ENCODE results near the gene RNU4-1. TPM values are rescaled to one million over a fixed set of nuclear protein-coding genes. Genes with fewer than 3 reads are reported as not detected.
"Not testable (repeated sequence)": the region's sequence is repeated elsewhere in the genome, so short reads cannot be mapped to it uniquely, and the experiment has no call there.

The RNU4-1 gene
- total RNA-seq (2022), result 2,759 and 3,670 TPM in 2 replicates
- percentile 65 among the genes with signal in this experiment for Bru-seq, nascent RNA
- percentile 42 among the genes with signal in this experiment for BruChase-seq, experiment 1, labeled RNA remaining after a 6-hour chase
- percentile 40 among the genes with signal in this experiment for BruChase-seq, experiment 2, labeled RNA remaining after a 2-hour chase
- long read RNA-seq, result 0 reads

- H3K4me3 Mint-ChIP-seq (ENCODE audit: low read depth, unreplicated experiment), result no peak within 1 kb of the TSS
- no peaks in the 10 kb centered on the region for H3K9me3 Mint-ChIP-seq (ENCODE audit: low read depth, unreplicated experiment)
- intact Hi-C loops (cut with micrococcal nuclease; ENCODE audit: unreplicated experiment), result loop anchor here (5.0 kb wide), 1 partner anchor 176 kb away; the partner anchor contains the start of gene RAB35
- no peak within 1 kb of the TSS for H3K27ac Mint-ChIP-seq (ENCODE audit: unreplicated experiment)
- CTCF ChIA-PET, result interaction anchor here (0.5 to 2.8 kb wide), 12 partner anchors 9 to 687 kb away, joined by 3 to 53 read pairs (median 5); partner anchors contain the start of gene SIRT4
- no peaks in the 10 kb centered on the region for H3K27me3 Mint-ChIP-seq (ENCODE audit: unreplicated experiment)
- peaks cover 15% of the 10 kb centered on the region for H3K4me1 Mint-ChIP-seq (ENCODE audit: low read depth, unreplicated experiment)
- peak; percentile 81 for DNase-seq
- TF ChIP-seq, protein P1, sequence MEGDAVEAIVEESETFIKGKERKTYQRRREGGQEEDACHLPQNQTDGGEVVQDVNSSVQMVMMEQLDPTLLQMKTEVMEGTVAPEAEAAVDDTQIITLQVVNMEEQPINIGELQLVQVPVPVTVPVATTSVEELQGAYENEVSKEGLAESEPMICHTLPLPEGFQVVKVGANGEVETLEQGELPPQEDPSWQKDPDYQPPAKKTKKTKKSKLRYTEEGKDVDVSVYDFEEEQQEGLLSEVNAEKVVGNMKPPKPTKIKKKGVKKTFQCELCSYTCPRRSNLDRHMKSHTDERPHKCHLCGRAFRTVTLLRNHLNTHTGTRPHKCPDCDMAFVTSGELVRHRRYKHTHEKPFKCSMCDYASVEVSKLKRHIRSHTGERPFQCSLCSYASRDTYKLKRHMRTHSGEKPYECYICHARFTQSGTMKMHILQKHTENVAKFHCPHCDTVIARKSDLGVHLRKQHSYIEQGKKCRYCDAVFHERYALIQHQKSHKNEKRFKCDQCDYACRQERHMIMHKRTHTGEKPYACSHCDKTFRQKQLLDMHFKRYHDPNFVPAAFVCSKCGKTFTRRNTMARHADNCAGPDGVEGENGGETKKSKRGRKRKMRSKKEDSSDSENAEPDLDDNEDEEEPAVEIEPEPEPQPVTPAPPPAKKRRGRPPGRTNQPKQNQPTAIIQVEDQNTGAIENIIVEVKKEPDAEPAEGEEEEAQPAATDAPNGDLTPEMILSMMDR (IDR thresholded peaks at IDR 0.05; ENCODE audit: unreplicated experiment), result no peak
- H3K36me3 Mint-ChIP-seq (ENCODE audit: insufficient read depth, unreplicated experiment), result no peaks in the 10 kb centered on the region
- no TSS peak for BruUV-seq (replicated peaks)
Measured at GRCh38 chr12:120292661-120293531, at the start of gene RNU4-1. Gene RNU4-1, minus strand, starts transcription at chr12:120293237.

GRCh38 chr12:120342175-120343038 lies 49.4 kb upstream of the RNU4-1 start:
- TF ChIP-seq, protein P1 (IDR thresholded peaks at IDR 0.05; ENCODE audit: unreplicated experiment), result no peak
- CTCF ChIA-PET, result interaction anchor here (0.6 kb wide), 2 partner anchors 9 to 1431 kb away, joined by 3 to 6 read pairs; no protein-coding TSS in a partner anchor
- H3K36me3 Mint-ChIP-seq (ENCODE audit: insufficient read depth, unreplicated experiment), result no peaks in the 10 kb centered on the region
- BruUV-seq (replicated peaks), result no TSS peak
- peaks cover 27% of the 10 kb centered on the region for H3K27me3 Mint-ChIP-seq (ENCODE audit: unreplicated experiment)
- no peaks in the 10 kb centered on the region for H3K4me1 Mint-ChIP-seq (ENCODE audit: low read depth, unreplicated experiment)
- DNase-seq, result no peak
- H3K27ac Mint-ChIP-seq (ENCODE audit: unreplicated experiment), result no peak overlapping the region
- peaks cover 7% of the 10 kb centered on the region for H3K9me3 Mint-ChIP-seq (ENCODE audit: low read depth, unreplicated experiment)
- intact Hi-C loops (cut with micrococcal nuclease; ENCODE audit: unreplicated experiment), result no loop called here
- no peak overlapping the region for H3K4me3 Mint-ChIP-seq (ENCODE audit: low read depth, unreplicated experiment)

DNA sequence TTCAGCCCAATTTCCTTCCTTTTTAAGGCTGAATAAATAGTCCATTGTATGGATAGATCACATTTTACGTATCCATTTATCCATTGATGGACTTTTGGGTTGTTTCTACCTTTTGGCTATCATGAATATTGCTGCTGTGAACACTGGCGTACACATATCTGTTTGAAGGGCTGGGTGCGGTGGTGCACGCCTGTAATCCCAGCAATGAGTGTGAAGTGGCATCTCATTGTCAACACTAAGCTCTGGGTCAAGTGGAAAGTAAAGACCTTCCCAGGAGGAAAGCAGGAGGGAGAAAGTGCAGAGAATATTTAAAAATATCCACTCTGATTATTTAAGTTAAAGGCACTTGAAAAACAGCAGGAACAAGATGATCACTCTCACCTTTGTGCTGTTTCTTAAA lies 46.2 kb upstream of the RNU4-1 start:
- CTCF ChIA-PET, result no interaction called here
- Mint-ChIP-seq H3K4me1 (ENCODE audit: low read depth, unreplicated experiment) (no peaks in the 10 kb centered on the region), H3K27me3 (ENCODE audit: unreplicated experiment) (peaks cover 18% of the 10 kb centered on the region), H3K36me3 (ENCODE audit: insufficient read depth, unreplicated experiment) (no peaks in the 10 kb centered on the region), H3K4me3 (ENCODE audit: low read depth, unreplicated experiment) (no peak overlapping the region), H3K27ac (ENCODE audit: unreplicated experiment) (no peak overlapping the region), H3K9me3 (ENCODE audit: low read depth, unreplicated experiment) (peaks cover 15% of the 10 kb centered on the region)
- DNase-seq, result no peak
- BruUV-seq (replicated peaks), result no TSS peak
- intact Hi-C loops (cut with micrococcal nuclease; ENCODE audit: unreplicated experiment), result no loop called here
- TF ChIP-seq, protein P1 (IDR thresholded peaks at IDR 0.05; ENCODE audit: unreplicated experiment), result no peak

DNA sequence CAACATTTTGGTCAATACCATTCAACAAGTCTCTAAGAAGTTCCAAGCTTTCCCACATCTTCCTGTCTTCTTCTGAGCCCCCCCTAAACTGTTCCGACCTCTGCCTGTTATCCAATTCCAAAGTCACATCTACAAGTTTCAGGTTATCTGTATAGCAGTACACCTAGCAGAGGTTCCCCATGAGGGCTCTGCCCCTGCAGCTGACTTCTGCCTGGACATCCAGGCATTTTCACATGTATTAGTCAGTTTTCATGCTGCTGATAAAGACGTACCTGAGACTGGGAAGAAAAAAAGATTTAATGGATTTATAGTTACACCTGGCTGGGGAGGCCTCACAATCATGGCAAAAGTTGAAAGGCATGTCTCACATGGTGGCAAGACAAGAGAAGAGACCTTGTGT lies 44.7 kb upstream of the RNU4-1 start:
- TF ChIP-seq, protein P1 (IDR thresholded peaks at IDR 0.05; ENCODE audit: unreplicated experiment), result no peak
- peaks cover 18% of the 10 kb centered on the region for H3K27me3 Mint-ChIP-seq (ENCODE audit: unreplicated experiment)
- intact Hi-C loops (cut with micrococcal nuclease; ENCODE audit: unreplicated experiment), result no loop called here
- no peaks in the 10 kb centered on the region for H3K36me3 Mint-ChIP-seq (ENCODE audit: insufficient read depth, unreplicated experiment)
- DNase-seq, result no peak
- H3K4me1 Mint-ChIP-seq (ENCODE audit: low read depth, unreplicated experiment), result no peaks in the 10 kb centered on the region
- no peak overlapping the region for H3K4me3 Mint-ChIP-seq (ENCODE audit: low read depth, unreplicated experiment)
- H3K27ac Mint-ChIP-seq (ENCODE audit: unreplicated experiment), result no peak overlapping the region
- CTCF ChIA-PET, result no interaction called here
- peaks cover 15% of the 10 kb centered on the region for H3K9me3 Mint-ChIP-seq (ENCODE audit: low read depth, unreplicated experiment)
- BruUV-seq (replicated peaks), result no TSS peak

GRCh38 chr12:120336392-120336791 lies 43.4 kb upstream of the RNU4-1 start:
- BruUV-seq (replicated peaks); H3K4me3 Mint-ChIP-seq (ENCODE audit: low read depth, unreplicated experiment); H3K36me3 Mint-ChIP-seq (ENCODE audit: insufficient read depth, unreplicated experiment); intact Hi-C loops (cut with micrococcal nuclease; ENCODE audit: unreplicated experiment); H3K4me1 Mint-ChIP-seq (ENCODE audit: low read depth, unreplicated experiment); H3K27ac Mint-ChIP-seq (ENCODE audit: unreplicated experiment); DNase-seq: not testable (repeated sequence)
- CTCF ChIA-PET, result interaction anchor here (1.3 kb wide), 1 partner anchor 94 kb away, joined by 3 read pairs; no protein-coding TSS in a partner anchor
- Mint-ChIP-seq H3K9me3 (ENCODE audit: low read depth, unreplicated experiment) (peaks cover 15% of the 10 kb centered on the region), H3K27me3 (ENCODE audit: unreplicated experiment) (peaks cover 18% of the 10 kb centered on the region)

Data from Calu3 (cell line).